A549 (cell line): ENCODE data around the gene RAD51B. TPM values are rescaled to one million over a fixed set of nuclear protein-coding genes. Genes with fewer than 3 reads are reported as not detected.

ENCODE experiments used
- ATAC-seq, 2 experiments: fragments of 200-7000 bp in 1 of 2; fragments of >200 bp in 1 of 2; cut with Nextera tagmentation in 1 of 2; cut with Tn5 transposase in 1 of 2; 3 replicates each; pipeline versions ENCODE4 v1.8.0 to v1.9.1; 2018 to 2020; ENCODE audit warnings: mild to moderate bottlenecking in 1 of 2, moderate library complexity in 1 of 2
- CTCF ChIA-PET: fragments of 300-600 bp; sonication (Branson Sonifier 250); formaldehyde crosslinking; extraction: SDS; loops from one replicate; lab custom pipeline; 2021; ENCODE audit warnings: antibody characterized with exemption, inconsistent platforms; lab: Yijun Ruan, JAX
- POLR2A ChIA-PET: fragments of 350-600 bp; formaldehyde crosslinking; extraction: SDS; loops from one replicate; lab custom pipeline; 2021; ENCODE audit warnings: antibody characterized with exemption, inconsistent platforms; lab: Yijun Ruan, JAX
- DNase-seq, 2 experiments: peaks; one replicate each; pipeline versions ENCODE4 v3.0.0 to v3.0.0-alpha.2; 2011 to 2016; ENCODE audit warnings: low read depth in 1 of 2, low spot score in 1 of 2
- FAIRE-seq: peaks from 2 replicates; lab custom pipeline; 2011; peaks lifted over from hg19 to GRCh38; lab: Jason Lieb, UNC
- H3K27ac ChIP-seq, 2 experiments: fragments of >200 bp; sonication (Bioruptor Twin); formaldehyde crosslinking; 3 replicates each; pipeline ENCODE4 v1.5.1; 2016 to 2017
- H3K4me1 ChIP-seq: fragments of >200 bp; sonication (Bioruptor Twin); formaldehyde crosslinking; 3 replicates; pipeline ENCODE4 v1.6.1; 2016
- H3K4me2 ChIP-seq: fragments of >200 bp; sonication (Bioruptor Twin); formaldehyde crosslinking; 3 replicates; pipeline ENCODE4 v1.6.1; 2016
- H3K4me3 ChIP-seq: fragments of >200 bp; sonication (Bioruptor Twin); formaldehyde crosslinking; 3 replicates; pipeline ENCODE4 v1.5.1; 2016
- H3K9me3 ChIP-seq: fragments of >200 bp; sonication (Bioruptor Twin); formaldehyde crosslinking; 3 replicates; pipeline ENCODE4 v1.6.1; 2016
- BCL3 ChIP-seq: fragments of >200 bp; sonication (Bioruptor Twin); formaldehyde crosslinking; IDR thresholded peaks from 3 replicates; pipeline ENCODE4 v1.6.1; 2016
- CBX8 ChIP-seq: fragments of 200-600 bp; sonication (generic); IDR thresholded peaks from 2 replicates; pipeline ENCODE4 v1.6.1; 2016
- CEBPB ChIP-seq, 2 experiments: fragments of >200 bp in 1 of 2; sonication (Bioruptor Twin) in 1 of 2; formaldehyde crosslinking in 1 of 2; IDR thresholded peaks; 2 replicates each; pipeline ENCODE4 v1.6.1; 2012 to 2016
- CTCF ChIP-seq: fragments of >200 bp; sonication (Bioruptor Twin); formaldehyde crosslinking; IDR thresholded peaks from 3 replicates; pipeline ENCODE4 v1.5.1; 2016
- E2F6 ChIP-seq: IDR thresholded peaks from 2 replicates; pipeline ENCODE4 v1.6.1; 2012; ENCODE audit warnings: low read depth, borderline replicate concordance
- ELK1 ChIP-seq: fragments of 150-350 bp; IDR thresholded peaks from 2 replicates; pipeline ENCODE4 v1.6.1; 2014; ENCODE audit warnings: low read depth, mild to moderate bottlenecking, low read length
- EP300 ChIP-seq, 2 experiments: fragments of >200 bp; sonication (Bioruptor Twin); formaldehyde crosslinking; IDR thresholded peaks; 2 replicates in 1 of 2; 3 replicates in 1 of 2; pipeline ENCODE4 v1.6.1; 2016 to 2017
- ESRRA ChIP-seq: fragments of 150-350 bp; IDR thresholded peaks from 2 replicates; pipeline ENCODE4 v1.6.1; 2014; ENCODE audit warnings: mild to moderate bottlenecking, low read length, borderline replicate concordance
- FOSL2 ChIP-seq, 2 experiments: fragments of 450-650 bp in 1 of 2; fragments of >200 bp in 1 of 2; sonication (Bioruptor Twin) in 1 of 2; formaldehyde crosslinking; IDR thresholded peaks; 2 replicates each; pipeline versions ENCODE4 v1.5.0 to v1.6.1; 2016 to 2020; ENCODE audit warnings: mild to moderate bottlenecking in 1 of 2, moderate library complexity in 1 of 2
- HDAC2 ChIP-seq: fragments of 200-600 bp; sonication (generic); IDR thresholded peaks from 2 replicates; pipeline ENCODE4 v1.6.1; 2016
- HMGXB4 ChIP-seq: fragments of 250-450 bp; sonication (Bioruptor Pico); IDR thresholded peaks from 2 replicates; pipeline ENCODE4 v1.5.0; 2021; ENCODE audit warnings: mild to moderate bottlenecking, moderate library complexity, borderline replicate concordance
- HOXB5 ChIP-seq: fragments of 250-450 bp; sonication (Bioruptor Pico); IDR thresholded peaks from 2 replicates; pipeline ENCODE4 v1.5.0; 2020; ENCODE audit warnings: mild to moderate bottlenecking, moderate library complexity
- JUNB ChIP-seq: fragments of >200 bp; sonication (Bioruptor Twin); formaldehyde crosslinking; IDR thresholded peaks from 2 replicates; pipeline ENCODE4 v1.6.1; 2016
- KDM1A ChIP-seq: fragments of 200-600 bp; sonication (generic); IDR thresholded peaks from 2 replicates; pipeline ENCODE4 v1.6.1; 2016; ENCODE audit warnings: low read depth, mild to moderate bottlenecking
- KDM5A ChIP-seq: fragments of 200-600 bp; sonication (generic); IDR thresholded peaks from 2 replicates; pipeline ENCODE4 v1.6.1; 2016; ENCODE audit warnings: antibody characterized with exemption, mild to moderate bottlenecking
- MAFK ChIP-seq: fragments of 450-650 bp; IDR thresholded peaks from 2 replicates; pipeline ENCODE4 v1.6.1; 2014; ENCODE audit not compliant: partially characterized antibody
- MYC ChIP-seq: IDR thresholded peaks from 2 replicates; pipeline ENCODE4 v1.6.1; 2012; ENCODE audit warnings: mild to moderate bottlenecking, inconsistent platforms, low read length, improper control_type of control experiment, borderline replicate concordance
- NPAS2 ChIP-seq: fragments of 250-450 bp; sonication (Bioruptor Pico); IDR thresholded peaks from 2 replicates; pipeline ENCODE4 v1.8.0; 2022; ENCODE audit warnings: mild to moderate bottlenecking, moderate library complexity, borderline replicate concordance
- PBX3 ChIP-seq: IDR thresholded peaks from 2 replicates; pipeline ENCODE4 v1.6.1; 2012
- PHF8 ChIP-seq: fragments of 200-600 bp; sonication (generic); IDR thresholded peaks from 2 replicates; pipeline ENCODE4 v1.6.1; 2016; ENCODE audit warnings: low read depth, mild to moderate bottlenecking, antibody characterized with exemption, moderate library complexity, borderline replicate concordance
- POLR2AphosphoS2 ChIP-seq: conservative IDR thresholded peaks from 2 replicates; pipeline ENCODE4 v1.6.1; 2012; ENCODE audit warnings: low read length, improper control_type of control experiment, inconsistent platforms
- RAD21 ChIP-seq, 2 experiments: fragments of >200 bp in 1 of 2; sonication (Bioruptor Twin) in 1 of 2; formaldehyde crosslinking in 1 of 2; IDR thresholded peaks in 1 of 2; conservative IDR thresholded peaks in 1 of 2; 2 replicates in 1 of 2; 3 replicates in 1 of 2; pipeline ENCODE4 v1.6.1; 2012 to 2018; ENCODE audit warnings: inconsistent platforms in 1 of 2
- RCOR1 ChIP-seq: fragments of 150-350 bp; IDR thresholded peaks from 2 replicates; pipeline ENCODE4 v1.6.1; 2014; ENCODE audit warnings: antibody characterized with exemption, low read length, low read depth
- TFCP2L1 ChIP-seq: fragments of 250-450 bp; sonication (Bioruptor Pico); IDR thresholded peaks from 2 replicates; pipeline ENCODE4 v1.5.0; 2021; ENCODE audit warnings: mild to moderate bottlenecking
- USF2 ChIP-seq: fragments of 450-650 bp; IDR thresholded peaks from 2 replicates; pipeline ENCODE4 v1.6.1; 2014; ENCODE audit warnings: antibody characterized with exemption
- ZFP36 ChIP-seq: fragments of 450-650 bp; IDR thresholded peaks from 2 replicates; pipeline ENCODE4 v1.6.1; 2014; ENCODE audit warnings: borderline replicate concordance; ENCODE audit not compliant: partially characterized antibody
- ZNF302 ChIP-seq: fragments of 250-450 bp; sonication (Bioruptor Pico); IDR thresholded peaks from 2 replicates; pipeline ENCODE4 v1.9.0; 2021; ENCODE audit warnings: inconsistent platforms, mild to moderate bottlenecking, moderate library complexity
- WGBS: methylation state at CpG from one replicate; pipeline ENCODE4 v1.1.6; 2017; ENCODE audit errors: missing lambda C conversion rate; 5-methylcytosine and 5-hydroxymethylcytosine counted together
- polyA plus RNA-seq, 4 experiments: library from polyadenylated mRNA; depleted of rRNA in 3 of 4; stranded (reverse); fragments of >200 nt; fragmentation: RNase III in 1 of 4; extraction: RNeasy Plus Mini Kit Qiagen cat#74134 plus additional on column Dnase treatment in 1 of 4; gene quantifications; 2 replicates in 3 of 4; 3 replicates in 1 of 4; pipeline ENCODE4 v1.2.3, GENCODE V29; 2011 to 2017

Gene RAD51B
- polyA plus RNA-seq, 2 of the 4 experiments (the other 2 are of a cell fraction) = 7.2 to 10.8 TPM

- WGBS = 96% methylated on average over 4 of the region's 4 CpGs
- TF ChIP-seq ELK1 (no peak), MYC (no peak), HOXB5 (CRISPR knock-in tag) (no peak), ESRRA (no peak), E2F6 (no peak), PHF8 (no peak), ZNF302 (no peak), USF2 (no peak), CBX8 (no peak), CEBPB (IDR thresholded peaks at IDR 0.05) (no peak), EP300 (IDR thresholded peaks at IDR 0.05) (no peak)
- TF ChIP-seq, all 56 proteins: peak for 0
Measured at GRCh38 chr14:68584786-68585185, 765.2 kb downstream of the RAD51B start.

GRCh38 chr14:68585690-68586089 lies 766.1 kb downstream of the RAD51B start:
- ATAC-seq (no peak), FAIRE-seq (no peak), DNase-seq (no peak)
- WGBS = 91% methylated on average over 16 of the region's 16 CpGs
- Histone ChIP-seq H3K9me3 (no peaks in the 10 kb centered on the region), H3K4me1 (peaks cover 11% of the 10 kb centered on the region), H3K27ac (peak overlapping the region in 1 of 2 experiments; percentile 75; a peak in 3 of 6 replicates), H3K4me2 (no peak overlapping the region), H3K4me3 (no peak overlapping the region)
- ChIA-PET POLR2A (no interaction called here), CTCF (interaction anchor here (1.4 kb wide), 1 partner anchor 231 kb away, joined by 3 read pairs; no protein-coding TSS in a partner anchor)
- TF ChIP-seq USF2 = no peak
- TF ChIP-seq ZNF302 = no peak
- TF ChIP-seq FOSL2 (IDR thresholded peaks at IDR 0.05) = no peak
- TF ChIP-seq FOSL2 (CRISPR knock-in tag; IDR thresholded peaks at IDR 0.05) = no peak
- no peak for TF ChIP-seq JUNB
- TF ChIP-seq KDM5A = no peak
- TF ChIP-seq NPAS2 (CRISPR knock-in tag) = no peak
- TF ChIP-seq PBX3 = no peak
- no peak for TF ChIP-seq CTCF
- TF ChIP-seq RAD21 (conservative IDR thresholded peaks at IDR 0.05 in 1 of 2, IDR thresholded peaks at IDR 0.05 in 1 of 2) = no peak
- TF ChIP-seq RCOR1 = no peak
- TF ChIP-seq POLR2AphosphoS2 = no peak
- no peak for TF ChIP-seq HMGXB4 (CRISPR knock-in tag)
- no peak for TF ChIP-seq MAFK
- TF ChIP-seq BCL3 = no peak
- no peak for TF ChIP-seq ZFP36
- TF ChIP-seq TFCP2L1 (CRISPR knock-in tag) = no peak
- no peak for TF ChIP-seq HDAC2
- TF ChIP-seq KDM1A = no peak
- TF ChIP-seq MYC = no peak

More at GRCh38 chr14:68584786-68585185, 765.2 kb downstream of the RAD51B start:
- no peak for FAIRE-seq
- Histone ChIP-seq H3K4me2 (no peak overlapping the region), H3K4me3 (no peak overlapping the region), H3K4me1 (peaks cover 11% of the 10 kb centered on the region), H3K9me3 (no peaks in the 10 kb centered on the region), H3K27ac (peak overlapping the region; percentile 46 to 75; a peak in 3 of 6 replicates)
- ChIA-PET POLR2A (no interaction called here), CTCF (no interaction called here)
- ATAC-seq = no peak
- no peak for DNase-seq
